ENCODE data around the gene EXOSC2. TPM values are rescaled to one million over a fixed set of nuclear protein-coding genes. Genes with fewer than 3 reads are reported as not detected.

EXOSC2 gene
- total RNA-seq, 2 donors from 2014 or later: 47.8 to 74.0 TPM

- H3K36me3 ChIP-seq (ENCODE audit: control insufficient read depth, insufficient read depth, low read length): no peaks in the 10 kb centered on the region
- Mint-ChIP-seq H3K36me3 (ENCODE audit: low read depth) (no peaks in the 10 kb centered on the region), H3K4me3 (no peak overlapping the region), H3K27me3 (ENCODE audit: insufficient read depth) (peaks cover 71% of the 10 kb centered on the region), H3K9me3 (no peaks in the 10 kb centered on the region), H3K4me1 (no peaks in the 10 kb centered on the region), H3K27ac (no peak overlapping the region)
- no peak overlapping the region for H3K9ac ChIP-seq (ENCODE audit: extremely low read depth, low read length, poor library complexity, severe bottlenecking)
- H3K4me1 ChIP-seq (ENCODE audit: control insufficient read depth, insufficient read depth, low read length): no peaks in the 10 kb centered on the region
- H3K9me3 ChIP-seq (ENCODE audit: control insufficient read depth, low read length): no peaks in the 10 kb centered on the region
- WGBS, 2 experiments (ENCODE audit: insufficient coverage in 1 of 2, insufficient read length in 1 of 2): 89 to 92% methylated on average over 10 to 13 of the region's 13 CpGs
- H3K27ac ChIP-seq (ENCODE audit: low read depth, low read length): no peak overlapping the region
- no peak overlapping the region for H3K4me3 ChIP-seq (ENCODE audit: low read length)
- peaks cover 55% of the 10 kb centered on the region for H3K27me3 ChIP-seq (ENCODE audit: control insufficient read depth, insufficient read depth, low read length, poor library complexity, severe bottlenecking)
- no peak for TF ChIP-seq CTCF (conservative IDR thresholded peaks at IDR 0.05)
- DNase-seq: no peak
Measured at GRCh38 chr9:130675396-130675795, 18.2 kb upstream of the EXOSC2 start.

- Mint-ChIP-seq H3K27me3 (ENCODE audit: insufficient read depth) (peaks cover 68% of the 10 kb centered on the region), H3K9me3 (no peaks in the 10 kb centered on the region), H3K27ac (no peak overlapping the region), H3K36me3 (ENCODE audit: low read depth) (no peaks in the 10 kb centered on the region), H3K4me1 (no peaks in the 10 kb centered on the region), H3K4me3 (no peak overlapping the region)
- Histone ChIP-seq H3K4me1 (ENCODE audit: control insufficient read depth, insufficient read depth, low read length) (no peaks in the 10 kb centered on the region), H3K27ac (ENCODE audit: low read depth, low read length) (no peak overlapping the region), H3K27me3 (ENCODE audit: control insufficient read depth, insufficient read depth, low read length, poor library complexity, severe bottlenecking) (peaks cover 53% of the 10 kb centered on the region), H3K36me3 (ENCODE audit: control insufficient read depth, insufficient read depth, low read length) (no peaks in the 10 kb centered on the region), H3K9me3 (ENCODE audit: control insufficient read depth, low read length) (no peaks in the 10 kb centered on the region), H3K4me3 (ENCODE audit: low read length) (no peak overlapping the region), H3K9ac (ENCODE audit: extremely low read depth, low read length, poor library complexity, severe bottlenecking) (no peak overlapping the region)
- no peak for TF ChIP-seq CTCF (conservative IDR thresholded peaks at IDR 0.05)
- 87 to 91% methylated on average over 6 to 7 of the region's 7 CpGs for WGBS, 2 experiments (ENCODE audit: insufficient coverage in 1 of 2, insufficient read length in 1 of 2)
- DNase-seq: no peak
Measured at GRCh38 chr9:130677252-130677651, 16.3 kb upstream of the EXOSC2 start.

- H3K27ac ChIP-seq (ENCODE audit: low read depth, low read length): no peak overlapping the region
- Mint-ChIP-seq H3K4me1 (peaks cover 2% of the 10 kb centered on the region), H3K9me3 (peaks cover 8% of the 10 kb centered on the region), H3K36me3 (ENCODE audit: low read depth) (no peaks in the 10 kb centered on the region), H3K4me3 (peak overlapping the region; percentile 55), H3K27me3 (ENCODE audit: insufficient read depth) (peaks cover 61% of the 10 kb centered on the region), H3K27ac (no peak overlapping the region)
- peaks cover 55% of the 10 kb centered on the region for H3K27me3 ChIP-seq (ENCODE audit: control insufficient read depth, insufficient read depth, low read length, poor library complexity, severe bottlenecking)
- H3K9ac ChIP-seq (ENCODE audit: extremely low read depth, low read length, poor library complexity, severe bottlenecking): no peak overlapping the region
- DNase-seq: peak; percentile 90
- 3 to 20% methylated on average over 19 to 116 of the region's 116 CpGs for WGBS, 2 experiments (ENCODE audit: insufficient coverage in 1 of 2, insufficient read length in 1 of 2)
- TF ChIP-seq CTCF (conservative IDR thresholded peaks at IDR 0.05): no peak
- no peaks in the 10 kb centered on the region for H3K36me3 ChIP-seq (ENCODE audit: control insufficient read depth, insufficient read depth, low read length)
- H3K4me1 ChIP-seq (ENCODE audit: control insufficient read depth, insufficient read depth, low read length): no peaks in the 10 kb centered on the region
- H3K4me3 ChIP-seq (ENCODE audit: low read length): peak overlapping the region; percentile 68
- H3K9me3 ChIP-seq (ENCODE audit: control insufficient read depth, low read length): peaks cover 9% of the 10 kb centered on the region
Measured at GRCh38 chr9:130680836-130681768, 12.5 kb upstream of the EXOSC2 start.
